ENCODE measurements around the gene RRP9.

The RRP9 gene

DNA sequence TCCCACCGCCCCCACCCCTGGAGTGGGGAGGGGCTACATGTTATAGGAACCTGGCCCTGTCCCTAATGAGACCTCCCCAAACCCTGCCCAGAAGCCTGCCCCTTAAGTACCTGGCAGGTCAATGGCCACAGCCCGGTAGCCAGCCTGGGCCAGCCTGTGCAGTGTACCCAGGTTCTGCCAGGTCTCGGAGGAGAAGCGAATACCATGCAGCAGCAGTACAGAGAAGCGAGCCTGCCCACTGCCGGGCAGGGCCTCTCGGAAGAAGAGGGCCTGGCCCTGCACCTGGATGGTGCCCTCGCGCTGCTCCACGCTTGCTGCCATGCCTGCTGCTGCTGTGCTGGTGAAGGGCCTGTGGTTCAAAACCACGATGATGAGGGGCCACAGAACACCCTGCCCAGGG, 29.6 kb upstream of the RRP9 start:
- DNase-seq (ENCODE audit: low spot score): no peak

DNA sequence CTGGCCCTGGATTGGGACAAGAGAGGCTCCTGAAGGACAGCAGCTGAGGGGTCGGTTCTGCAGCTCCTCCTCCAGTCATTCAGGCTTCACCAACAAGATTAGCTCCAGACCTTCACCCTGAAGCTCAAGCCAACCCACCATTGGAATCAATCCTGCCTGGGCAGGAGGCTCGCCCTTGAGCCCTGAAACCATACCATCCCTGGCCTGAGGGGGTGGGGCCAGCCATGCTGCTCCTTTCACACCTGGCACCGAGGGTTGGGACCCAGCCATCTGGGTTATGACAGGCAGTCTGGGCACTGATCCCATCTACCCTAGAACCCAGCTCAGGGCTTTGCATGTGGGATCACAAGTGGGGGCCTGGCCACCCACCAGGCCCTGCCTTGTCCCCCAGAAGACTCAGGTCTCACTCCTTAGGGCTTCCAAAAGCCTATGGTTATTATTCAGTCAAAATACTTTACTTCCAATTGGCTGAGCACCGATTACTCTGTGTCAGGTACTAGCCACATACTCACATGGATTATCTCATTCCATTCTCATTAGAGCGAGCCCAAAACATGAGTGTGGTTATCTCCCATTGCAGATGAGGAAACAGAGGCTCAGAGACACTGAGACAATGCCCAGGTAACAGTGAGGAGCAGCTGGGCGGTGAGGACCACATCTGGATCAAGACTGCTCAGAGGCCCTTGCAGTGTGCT, 29.0 kb upstream of the RRP9 start:
- DNase-seq (ENCODE audit: low spot score): no peak

DNA sequence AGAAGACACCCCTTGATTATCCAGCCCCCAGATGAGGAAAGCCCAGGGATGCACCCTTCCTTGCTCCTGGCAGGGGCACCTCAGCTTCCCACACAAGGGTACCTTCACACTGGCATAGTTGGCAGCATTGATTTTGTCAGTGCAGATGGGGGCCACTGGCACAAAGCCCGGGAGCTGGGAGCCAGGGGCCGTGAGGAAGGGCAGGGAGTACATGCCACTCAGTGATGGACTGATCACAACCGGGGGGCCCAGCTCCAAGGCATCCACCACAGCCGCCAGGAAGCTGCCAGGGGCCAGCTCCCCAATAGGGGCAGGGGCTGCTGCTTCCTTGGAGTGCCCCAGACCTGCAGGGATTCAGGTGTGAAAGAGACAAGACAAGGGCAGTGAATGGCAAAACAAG, 28.1 kb upstream of the RRP9 start:
- no peak for DNase-seq (ENCODE audit: low spot score)

DNA sequence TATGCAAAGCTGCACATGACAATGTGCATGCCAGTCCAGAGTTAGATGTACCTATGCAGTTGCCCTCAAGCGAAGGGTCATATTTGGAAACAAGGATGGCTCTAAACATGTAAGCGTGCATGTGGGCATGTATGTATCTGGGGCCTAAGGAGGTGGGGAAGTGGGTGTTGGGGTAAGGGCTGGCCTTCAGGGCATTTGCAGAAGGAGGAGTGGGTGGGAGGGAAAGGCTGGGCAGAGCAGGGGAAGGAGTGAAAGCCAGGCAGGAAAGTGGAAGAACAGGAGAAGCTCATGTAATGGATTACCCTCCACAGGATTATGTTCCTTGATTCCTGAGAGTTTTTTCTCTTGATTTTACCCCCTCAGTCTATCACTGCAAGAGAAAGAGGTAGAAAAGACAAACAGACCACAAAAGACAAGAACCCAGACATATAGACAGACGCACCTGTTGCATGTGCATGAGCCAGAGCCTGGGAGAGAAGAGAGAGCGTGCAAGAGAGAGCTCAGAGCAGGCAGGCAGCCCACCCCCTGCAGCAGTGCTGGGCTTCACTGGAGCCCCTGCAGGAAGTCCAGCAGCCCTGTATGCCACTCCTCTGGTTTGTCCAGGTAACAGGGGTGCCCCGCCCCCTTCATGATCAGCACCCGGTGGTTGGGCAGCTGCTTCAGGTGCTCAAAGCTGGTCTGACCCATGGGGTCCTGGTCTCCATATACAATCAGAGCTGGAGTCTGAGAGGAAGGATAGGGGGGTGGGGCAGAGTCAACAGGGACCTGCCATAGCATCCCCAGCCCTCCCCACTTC, 27.4 kb upstream of the RRP9 start:
- DNase-seq (ENCODE audit: low spot score): no peak

DNA sequence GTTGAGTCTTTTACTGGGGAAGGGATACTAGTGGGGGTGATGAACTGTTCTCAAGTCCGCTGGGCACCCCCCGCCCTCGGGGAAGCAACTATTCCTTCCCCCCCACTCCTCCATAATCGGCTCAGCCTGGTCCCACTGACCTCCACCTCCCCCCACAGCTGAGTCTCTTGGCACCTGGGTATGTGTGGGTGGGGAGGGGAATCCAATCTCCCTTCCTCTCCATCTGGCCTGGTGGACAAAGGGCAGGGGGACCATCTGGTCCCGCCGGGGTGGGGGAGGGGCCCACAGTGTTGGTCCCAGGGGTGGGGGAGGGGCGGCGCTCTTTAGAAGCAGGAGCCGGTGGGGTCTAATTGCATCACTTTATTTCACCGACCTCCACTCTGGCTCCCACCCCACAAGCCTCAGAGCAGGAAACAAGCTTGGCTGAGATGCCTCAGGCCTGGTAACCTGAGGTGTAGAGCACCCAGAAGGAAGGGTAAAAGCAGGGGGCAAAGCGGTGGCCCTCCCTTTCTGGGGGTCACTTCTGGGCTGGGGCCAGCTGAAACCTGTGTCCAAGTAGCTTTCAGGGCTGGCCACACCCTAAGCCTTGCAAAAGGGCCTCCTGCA, 26.6 kb upstream of the RRP9 start:
- peak; percentile 82 for DNase-seq (ENCODE audit: low spot score)

DNA sequence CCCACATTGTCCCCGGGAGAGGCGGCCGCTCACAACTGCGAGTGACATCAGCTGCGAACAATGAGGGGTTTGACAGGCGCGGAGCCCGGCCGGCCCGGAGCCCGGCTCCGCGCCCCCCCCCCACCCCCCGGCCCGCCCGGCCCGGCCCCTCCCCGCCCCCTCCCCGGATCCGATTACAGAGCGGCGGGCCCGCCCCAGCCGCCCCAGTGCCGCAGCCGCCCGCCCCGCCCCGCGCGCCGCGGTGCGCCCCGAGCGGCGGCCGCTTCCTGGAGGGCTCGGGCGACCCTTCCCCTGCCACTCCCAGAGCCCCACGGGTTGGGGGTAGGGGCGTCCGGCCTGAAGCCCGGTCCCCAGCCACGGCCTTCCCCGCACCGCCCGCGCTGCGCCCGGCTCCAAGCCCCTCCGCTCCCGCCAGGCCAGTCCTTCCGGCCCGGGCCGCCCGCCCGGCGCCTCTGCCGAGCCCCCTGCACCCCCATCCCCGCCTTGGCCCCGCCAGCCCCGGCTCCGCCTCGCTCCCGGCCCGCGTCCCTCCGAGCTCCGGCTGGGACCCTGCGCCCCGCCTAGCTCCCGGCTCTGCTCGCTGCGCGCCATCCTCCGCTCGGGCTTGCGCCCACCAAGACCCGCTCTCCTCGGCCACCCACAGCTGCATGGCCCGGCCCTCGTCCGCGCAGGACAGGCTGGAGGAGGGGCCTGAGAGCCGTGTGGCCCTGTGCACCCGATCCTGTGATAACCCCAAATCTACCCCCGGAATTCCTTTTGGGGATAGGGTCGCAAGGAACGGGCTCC, 25.9 kb upstream of the RRP9 start, which contains the start of gene PCBP4:
Gene PCBP4 (minus strand): TSS at position 71 of the 786 bp plus-strand sequence. CDS start 6,214 bp downstream, outside the sequence.
- peak; percentile 89 for DNase-seq (ENCODE audit: low spot score)

DNA sequence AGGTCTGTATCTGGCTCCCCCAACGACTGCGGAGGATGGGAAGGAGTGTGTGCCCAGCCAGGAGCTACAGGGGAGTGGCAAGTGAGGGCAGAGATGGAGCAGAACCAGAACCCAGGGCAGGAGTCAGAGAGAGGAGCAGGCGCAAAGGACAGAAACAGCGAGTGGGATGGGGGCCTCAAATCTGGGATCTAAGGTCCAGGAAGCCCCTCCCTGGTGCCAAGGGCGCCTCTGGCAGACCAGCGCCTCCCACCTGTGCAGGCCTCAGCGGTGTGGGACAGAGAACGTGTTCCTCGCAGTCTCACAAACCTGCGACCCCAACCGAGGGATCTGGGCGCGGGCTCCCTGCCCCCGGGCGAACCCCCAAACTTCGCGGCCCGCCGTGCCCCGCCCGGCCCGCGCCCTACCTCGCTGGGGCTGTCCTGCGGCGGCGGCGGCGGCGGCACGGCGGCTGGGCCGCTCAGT, 25.2 kb upstream of the RRP9 start:
- DNase-seq (ENCODE audit: low spot score): no peak

DNA sequence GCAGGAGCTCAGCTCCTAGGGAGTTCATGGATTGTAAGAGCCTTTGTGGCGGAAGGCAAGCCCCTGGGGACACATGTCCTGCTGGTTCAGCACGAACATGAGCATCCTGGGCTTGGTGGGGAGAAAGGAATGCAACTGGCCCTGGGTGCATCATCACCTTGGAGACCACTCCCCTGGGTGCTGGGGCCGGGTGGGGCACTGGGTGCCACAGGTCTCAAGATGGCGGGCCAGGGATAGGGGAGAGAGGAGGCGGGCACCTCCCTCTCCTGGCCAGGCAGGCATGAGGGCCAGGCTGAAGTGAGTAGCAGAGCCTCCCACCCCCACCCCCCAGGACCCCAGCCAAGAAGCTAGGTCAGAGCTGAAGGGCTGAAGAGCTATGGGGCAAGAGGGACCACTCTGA, 24.8 kb upstream of the RRP9 start:
- no peak for DNase-seq (ENCODE audit: low spot score)

DNA sequence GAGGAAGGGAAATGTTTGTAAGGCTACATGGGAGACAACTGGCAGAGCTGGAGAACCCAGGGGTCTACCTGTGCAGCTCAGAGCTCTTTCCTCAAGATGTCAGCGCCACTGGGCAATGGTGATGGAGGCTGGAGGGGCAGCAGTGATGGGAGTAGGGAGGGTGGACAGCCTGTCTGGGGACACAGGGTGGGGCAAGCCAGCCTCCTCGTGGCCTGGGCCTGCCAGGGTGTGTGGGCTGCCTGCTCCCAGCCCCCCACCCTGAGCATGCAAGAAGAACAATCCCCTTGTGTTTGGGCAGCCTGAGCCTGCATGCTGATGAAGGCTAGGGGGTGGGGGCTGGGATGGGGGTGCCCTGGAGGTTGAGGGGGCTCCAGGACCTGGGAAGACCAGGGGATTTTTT, 24.3 kb upstream of the RRP9 start:
- DNase-seq (ENCODE audit: low spot score): no peak

DNA sequence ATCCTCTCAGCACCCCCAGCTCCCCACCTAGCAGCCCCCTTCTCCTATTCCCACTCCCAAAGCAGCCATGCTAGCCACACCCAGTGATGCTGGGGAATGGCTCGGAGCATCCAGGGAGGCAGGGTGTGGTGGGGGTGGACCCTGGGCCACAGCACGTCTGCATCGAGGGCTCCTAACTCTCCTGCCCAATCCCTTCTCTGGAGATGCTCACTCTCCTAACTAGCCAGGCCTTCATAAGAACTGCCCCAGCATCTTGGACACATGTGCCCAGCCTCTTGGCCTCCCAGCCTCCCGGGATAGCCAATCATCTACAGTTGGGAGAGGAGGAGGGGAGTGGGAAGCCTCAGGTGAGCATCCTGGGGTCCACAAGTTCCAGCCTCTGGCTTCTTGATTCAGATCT, 22.8 kb upstream of the RRP9 start:
- DNase-seq (ENCODE audit: low spot score): no peak

DNA sequence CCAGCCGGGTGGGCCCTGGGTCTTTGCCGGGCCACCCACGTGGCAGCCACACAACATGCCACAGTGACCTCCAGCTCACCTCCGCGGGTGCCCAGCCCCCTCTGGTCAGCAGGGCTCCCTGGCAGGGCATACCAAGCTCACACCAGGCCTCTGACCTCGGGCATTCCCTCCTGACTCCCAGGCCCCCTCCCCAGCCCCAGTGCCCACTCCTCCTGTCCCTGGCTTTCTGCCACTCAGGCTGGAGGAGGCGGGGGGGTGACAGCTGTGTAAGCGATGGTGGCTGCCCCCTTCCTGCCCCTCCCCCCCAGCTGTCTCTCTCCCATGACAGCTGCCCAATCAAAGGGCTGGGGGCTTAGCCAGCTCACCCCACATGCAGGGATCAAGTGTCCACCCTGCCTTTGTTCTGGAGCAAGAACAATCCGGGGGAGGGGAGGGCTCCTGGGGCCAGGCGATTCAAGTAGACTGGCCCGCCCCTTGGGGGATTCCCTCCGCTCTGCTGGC, 22.3 kb upstream of the RRP9 start:
- DNase-seq (ENCODE audit: low spot score): peak; percentile 75

DNA sequence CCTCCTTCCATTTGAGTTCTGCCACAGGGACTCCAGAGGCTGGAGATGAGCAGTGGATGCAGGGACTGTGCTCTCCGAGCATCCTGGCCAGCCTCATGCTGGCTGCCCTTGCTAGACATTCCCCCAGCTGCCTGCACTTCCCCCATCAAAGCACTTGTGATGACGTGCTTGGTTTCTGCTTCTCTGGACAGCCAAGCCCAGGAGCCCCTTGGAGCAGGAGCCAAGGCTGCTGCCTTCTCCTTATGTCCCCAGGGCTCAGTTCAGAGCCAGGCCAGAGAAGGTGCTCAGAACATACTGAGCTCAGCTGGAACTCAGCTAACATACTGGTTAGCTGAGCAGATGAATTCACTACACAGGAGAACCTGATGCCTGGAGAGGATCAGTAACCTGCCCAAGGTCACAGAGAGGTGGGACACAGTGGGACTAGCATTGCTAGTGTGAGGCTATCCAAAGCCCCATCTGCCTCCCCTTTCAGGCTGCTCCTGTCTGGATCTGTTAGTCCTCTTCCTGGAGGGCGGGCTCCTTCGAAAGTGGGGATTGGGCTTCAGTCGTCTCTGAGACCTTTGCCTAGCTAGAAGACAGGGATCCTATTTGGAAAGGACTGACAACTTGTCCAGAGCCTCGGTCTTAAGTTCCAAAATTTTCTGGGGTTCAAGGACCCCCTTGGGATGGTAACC, 21.3 kb upstream of the RRP9 start:
- DNase-seq (ENCODE audit: low spot score): no peak

DNA sequence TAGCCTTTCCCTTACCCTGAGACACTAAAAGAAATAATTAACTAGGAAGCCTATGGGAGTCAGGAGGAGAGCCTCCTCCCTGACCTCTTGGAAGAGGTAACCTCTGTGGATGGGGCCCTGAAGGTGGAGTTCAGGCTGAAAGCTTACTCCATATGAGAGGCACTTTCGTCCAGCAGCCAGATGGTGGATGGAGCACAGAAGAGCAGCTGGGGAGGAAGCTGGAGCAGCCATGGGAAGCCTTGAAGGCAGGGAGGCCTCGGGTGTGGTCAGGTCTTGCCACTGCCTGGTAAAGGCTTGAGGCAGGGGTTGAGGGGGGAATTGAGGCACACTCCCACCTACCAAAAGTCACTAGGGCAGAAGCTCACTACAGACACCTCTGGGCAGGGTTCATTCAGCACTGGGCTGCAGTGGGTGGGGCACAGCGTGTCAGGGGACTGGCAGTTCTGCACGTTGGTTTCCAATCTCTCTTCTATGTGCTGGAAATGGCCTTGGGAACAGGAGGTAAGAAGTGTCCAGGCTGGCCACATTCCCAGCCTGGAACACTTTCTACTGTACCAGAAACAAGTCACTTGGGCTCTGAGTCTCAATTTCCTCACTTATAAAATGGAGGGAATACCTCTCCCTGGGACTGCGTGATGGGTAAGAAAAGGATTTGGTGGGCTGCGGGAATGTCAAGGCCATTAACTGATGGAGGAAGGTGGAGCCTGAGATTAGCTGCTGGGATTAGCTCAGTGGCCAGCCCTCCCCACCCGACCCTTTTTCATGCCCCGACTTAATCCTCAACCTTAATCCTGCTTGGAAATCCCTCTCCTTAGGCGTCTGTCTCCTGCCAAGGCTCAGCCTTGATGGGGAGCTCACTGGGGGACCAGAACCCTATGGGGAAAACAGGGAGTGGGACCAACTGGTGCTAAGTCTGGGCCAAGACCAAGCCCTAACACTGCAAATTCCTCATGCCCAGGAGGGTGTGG, 20.2 kb upstream of the RRP9 start:
- DNase-seq (ENCODE audit: low spot score): no peak

DNA sequence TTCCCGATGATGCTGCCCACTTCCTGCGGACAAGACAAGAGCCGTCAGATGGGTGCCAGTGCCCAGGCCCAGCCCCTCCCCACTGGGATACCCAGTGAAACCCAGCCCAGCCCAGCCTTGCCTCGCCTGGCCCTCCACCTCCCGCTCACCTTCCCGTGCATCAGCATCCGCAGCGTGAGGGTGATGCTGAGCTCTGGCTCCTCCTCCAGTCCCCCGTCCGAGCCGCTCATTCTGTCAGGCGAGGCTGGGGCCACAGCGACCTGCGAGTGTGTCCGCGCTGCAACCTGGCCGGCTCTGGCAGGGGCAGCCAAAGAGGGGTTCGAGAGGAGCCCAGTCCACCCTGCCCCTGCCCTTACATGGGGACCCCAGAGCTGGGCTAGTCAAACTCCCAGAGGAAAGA, 19.3 kb upstream of the RRP9 start:
- no peak for DNase-seq (ENCODE audit: low spot score)

DNA sequence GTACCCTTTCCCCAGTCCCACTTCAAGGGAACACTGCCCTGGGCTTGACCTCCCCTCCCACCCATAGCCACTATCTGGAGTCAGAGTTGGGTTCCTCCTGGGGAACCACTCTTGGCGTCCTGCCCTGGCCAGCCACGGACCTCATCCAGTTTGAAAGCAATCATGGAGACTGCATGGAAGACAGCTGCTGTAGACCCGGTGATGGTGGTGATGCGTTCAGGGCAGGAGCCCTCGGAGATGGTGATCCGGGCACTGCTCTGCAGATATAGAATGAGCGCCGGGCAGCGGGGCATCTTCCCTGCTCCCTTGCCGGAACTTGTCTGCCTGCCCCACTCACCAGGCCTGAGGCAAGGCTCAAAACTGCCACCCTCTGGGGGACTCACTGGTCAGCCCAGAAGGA, 18.7 kb upstream of the RRP9 start:
- DNase-seq (ENCODE audit: low spot score): no peak

DNA sequence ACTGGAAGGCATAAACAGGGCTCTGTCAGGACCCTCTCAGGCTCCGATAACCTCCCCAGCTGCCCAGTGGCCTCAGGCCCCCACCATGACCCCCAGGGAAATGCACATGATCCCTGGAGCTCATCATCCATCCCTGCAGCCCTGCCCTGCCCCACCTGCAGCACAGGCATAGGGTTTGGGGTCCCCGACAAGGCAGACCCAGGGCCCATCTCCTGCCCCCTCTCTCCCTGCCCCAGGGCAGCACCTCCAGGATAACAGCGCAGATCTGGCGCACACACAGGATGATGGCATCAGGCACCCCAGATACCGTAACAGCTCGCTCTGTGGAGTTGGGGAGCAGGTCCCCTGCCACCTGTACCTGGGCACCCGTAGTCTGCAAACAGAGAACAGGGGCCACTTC, 17.9 kb upstream of the RRP9 start:
- DNase-seq (ENCODE audit: low spot score): no peak

DNA sequence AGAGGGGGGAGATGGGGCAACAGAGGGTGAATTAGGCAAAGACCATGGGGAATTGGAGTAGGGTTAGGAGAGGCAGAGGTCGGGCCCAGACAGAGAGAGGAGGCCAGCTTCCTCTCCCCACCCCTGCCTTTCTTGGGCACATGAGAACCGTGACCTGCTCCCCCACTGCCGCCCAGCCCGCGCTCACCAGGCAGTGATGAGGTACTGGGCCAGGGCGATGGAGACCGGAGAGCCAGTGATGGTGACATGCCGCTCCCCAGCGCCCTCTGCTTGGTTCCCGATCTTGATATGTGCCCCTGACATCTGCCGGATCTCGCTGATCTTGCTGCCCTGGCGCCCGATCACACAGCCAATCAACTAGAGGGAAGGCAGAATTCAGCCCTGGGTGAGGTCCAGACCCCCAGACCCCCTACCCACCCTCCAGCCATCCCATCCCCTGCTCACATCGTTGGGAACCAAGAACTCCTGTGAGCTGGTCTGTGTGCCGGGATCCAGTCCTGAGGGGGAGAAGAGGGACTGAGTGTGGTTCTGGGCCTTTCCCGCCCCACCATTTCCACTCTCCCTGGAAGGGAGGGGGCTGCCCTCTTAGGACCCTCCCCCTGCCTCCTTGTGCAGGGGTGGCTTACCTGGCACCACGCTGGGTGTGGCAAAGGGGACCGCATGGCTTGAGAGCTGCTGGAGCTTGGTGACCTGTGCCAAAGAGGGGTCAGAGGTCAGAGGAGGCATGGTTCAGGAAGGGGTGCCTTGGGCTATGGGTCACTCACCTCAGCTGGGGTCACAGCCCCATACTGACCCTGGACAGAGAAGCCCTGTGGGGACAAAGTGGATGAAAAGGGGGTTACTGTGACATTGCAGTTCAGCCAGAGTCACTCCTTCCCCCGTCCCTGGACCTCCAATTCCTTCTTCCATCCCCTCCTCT, 17.2 kb upstream of the RRP9 start:
- no peak for DNase-seq (ENCODE audit: low spot score)

DNA sequence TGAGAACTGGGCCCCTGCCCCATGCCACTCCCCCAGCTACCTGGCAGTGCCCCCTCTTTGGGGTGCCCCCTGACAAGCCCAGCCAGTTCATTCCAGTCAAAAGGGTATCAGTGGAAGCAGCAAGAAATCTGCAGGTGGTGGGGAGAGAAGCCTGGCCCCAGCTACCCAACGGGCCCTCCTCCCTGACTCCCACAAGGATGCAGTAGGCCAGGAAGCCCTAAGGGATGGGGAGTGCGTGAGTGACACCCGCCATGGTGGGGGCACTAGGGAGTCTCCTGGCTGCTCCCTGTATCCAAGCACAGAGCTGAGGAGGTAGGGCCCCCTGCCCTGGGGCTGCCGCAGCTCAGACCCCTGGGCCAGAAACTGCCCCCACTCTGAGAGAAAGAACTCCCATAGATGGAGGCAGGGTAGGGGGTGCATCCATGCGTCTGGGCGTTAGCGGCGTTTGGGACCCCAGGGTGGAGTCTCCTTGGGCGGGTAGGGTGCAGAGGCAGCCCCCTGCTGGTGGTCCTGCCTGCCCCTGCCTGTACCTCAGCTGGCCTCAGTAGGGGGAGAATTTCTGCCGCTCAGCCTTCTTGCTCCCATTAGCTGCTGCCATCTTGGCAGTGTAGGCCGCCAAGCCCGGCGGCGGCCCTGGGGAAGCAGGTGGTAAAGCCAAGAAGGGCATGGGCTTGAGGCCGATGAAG, 16.0 kb upstream of the RRP9 start:
- DNase-seq (ENCODE audit: low spot score): no peak

Measured in ecto neural progenitor cell (in vitro differentiated cells).